A549 treated with Hydrocortisone at 1 μM for 4 hours (cell line): ENCODE measurements around the gene HSPB2. TPM values are rescaled to one million over a fixed set of nuclear protein-coding genes. Genes with fewer than 3 reads are reported as not detected.

ENCODE experiments used
- total RNA-seq: library from RNA; stranded (reverse); fragments of 200-300 nt; extraction: Qiagen RNA extraction; gene quantifications from 5 replicates; pipeline ENCODE4 v1.2.3, GENCODE V29; 2022

HSPB2 gene
- not detected in 5 replicates for total RNA-seq

GRCh38 chr11:111912535-111912934 is at the start of gene HSPB2:
Gene HSPB2, plus strand, starts transcription at chr11:111912734. Its CDS starts 96 bp downstream, at chr11:111912830.

GRCh38 chr11:111870886-111871692 is 41.4 kb upstream of the HSPB2 start, which contains the start of gene ALG9:
Gene ALG9, minus strand, starts transcription at chr11:111871581. Its CDS starts 99 bp downstream, at chr11:111871482.

GRCh38 chr11:111878849-111879636 is 33.5 kb upstream of the HSPB2 start, which contains the start of the genes CFAP68 and FDXACB1:
Gene CFAP68, plus strand, starts transcription at chr11:111879541. Its CDS starts 20 bp downstream, at chr11:111879561.
Gene FDXACB1, minus strand, starts transcription at chr11:111879165. Its CDS starts 33 bp downstream, at chr11:111879132.

GRCh38 chr11:111911563-111912401 is 752 bp upstream of the HSPB2 start, which contains the start of gene CRYAB:
Gene CRYAB, minus strand, starts transcription at chr11:111911770. Its CDS starts 46 bp downstream, at chr11:111911724.

GRCh38 chr11:111918390-111919256 is 6.1 kb downstream of the HSPB2 start, which contains the start of gene C11orf52:
Gene C11orf52, plus strand, starts transcription at chr11:111918913. Its CDS starts 60 bp downstream, at chr11:111918973.

Other genes starting within 250 kb of the HSPB2 start
- gene PPP2R1B, start 146.3 kb upstream of the HSPB2 start, total RNA-seq, result 16.2 to 22.1 TPM (median 18.9 TPM) in 5 replicates
- 18.2 to 21.0 TPM (median 20.2 TPM) in 5 replicates for gene ALG9, start 41.2 kb upstream of the HSPB2 start, total RNA-seq
- 1.2 to 1.9 TPM (median 1.3 TPM) in 5 replicates for gene FDXACB1, start 33.6 kb upstream of the HSPB2 start, total RNA-seq
- gene CFAP68, start 33.2 kb upstream of the HSPB2 start, total RNA-seq, result 23.6 to 34.6 TPM (median 32.5 TPM) in 5 replicates
- 12.5 to 26.6 TPM (median 14.3 TPM) in 5 replicates for gene CRYAB, start 964 bp upstream of the HSPB2 start, total RNA-seq
- gene C11orf52, start 6.2 kb downstream of the HSPB2 start, total RNA-seq, result 0.09 to 0.25 TPM (median 0.14 TPM) in 3 of 5 replicates, not detected in the others
- 5.5 to 10.7 TPM (median 8.5 TPM) in 5 replicates for gene DIXDC1, start 24.6 kb downstream of the HSPB2 start, total RNA-seq
- gene DLAT, start 112.7 kb downstream of the HSPB2 start, total RNA-seq, result 23.6 to 37.0 TPM (median 27.7 TPM) in 5 replicates
- gene PIH1D2, start 161.3 kb downstream of the HSPB2 start, total RNA-seq, result 0.62 to 1.0 TPM (median 0.73 TPM) in 5 replicates
- 12.7 to 18.1 TPM (median 15.1 TPM) in 5 replicates for gene NKAPD1, start 161.6 kb downstream of the HSPB2 start, total RNA-seq
- 54.9 to 78.1 TPM (median 69.2 TPM) in 5 replicates for gene TIMM8B, start 174.0 kb downstream of the HSPB2 start, total RNA-seq
- gene SDHD, start 174.1 kb downstream of the HSPB2 start, total RNA-seq, result 63.6 to 86.1 TPM (median 66.8 TPM) in 5 replicates